Measurements from ENCODE around the gene LXN. TPM values are rescaled to one million over a fixed set of nuclear protein-coding genes. Genes with fewer than 3 reads are reported as not detected.

LXN gene
- polyA plus RNA-seq, 1 donor (not counting 4 experiments of a cell fraction or from before 2014, with no cell fraction given) = 8.4 TPM

GRCh38 chr3:158668506-158668905 lies 3.9 kb downstream of the LXN start:
- Histone ChIP-seq H4K20me1 (ENCODE audit: control insufficient read depth, extremely low read depth, insufficient read depth, low read length) (no peaks in the 10 kb centered on the region), H3K36me3 (ENCODE audit: control insufficient read depth in 2 of 2, extremely low read depth in 1 of 2, insufficient read depth in 2 of 2, low read length in 2 of 2) (peaks cover 11 to 13% of the 10 kb centered on the region in 2 experiments), H3K4me1 (ENCODE audit: control insufficient read depth, extremely low read depth, insufficient read depth, low read length) (peaks cover 7% of the 10 kb centered on the region), H2AFZ (ENCODE audit: control insufficient read depth, low read length) (no peak overlapping the region), H3K9ac (ENCODE audit: control insufficient read depth, extremely low read depth, insufficient read depth, low read length) (no peak overlapping the region), H3K4me2 (ENCODE audit: control insufficient read depth, extremely low read depth, insufficient read depth, low read depth, low read length) (no peak overlapping the region), H3K9me3 (ENCODE audit: control insufficient read depth, low read depth, low read length) (no peaks in the 10 kb centered on the region), H3K79me2 (ENCODE audit: control insufficient read depth, insufficient read depth, low read length) (no peaks in the 10 kb centered on the region), H3K9me1 (ENCODE audit: control insufficient read depth, extremely low read depth, insufficient read depth, low read length) (no peaks in the 10 kb centered on the region), H3K27me3 (ENCODE audit: control insufficient read depth, extremely low read depth, insufficient read depth, low read length) (no peaks in the 10 kb centered on the region), H3K4me3 (ENCODE audit: control insufficient read depth in 2 of 3, extremely low read depth in 1 of 3, insufficient read depth in 2 of 3, low read depth in 1 of 3, low read length in 3 of 3) (no peak overlapping the region), H3K27ac (ENCODE audit: control insufficient read depth, insufficient read depth, low read length) (no peak overlapping the region)
- no peak for FAIRE-seq
- TF ChIP-seq, protein P1, sequence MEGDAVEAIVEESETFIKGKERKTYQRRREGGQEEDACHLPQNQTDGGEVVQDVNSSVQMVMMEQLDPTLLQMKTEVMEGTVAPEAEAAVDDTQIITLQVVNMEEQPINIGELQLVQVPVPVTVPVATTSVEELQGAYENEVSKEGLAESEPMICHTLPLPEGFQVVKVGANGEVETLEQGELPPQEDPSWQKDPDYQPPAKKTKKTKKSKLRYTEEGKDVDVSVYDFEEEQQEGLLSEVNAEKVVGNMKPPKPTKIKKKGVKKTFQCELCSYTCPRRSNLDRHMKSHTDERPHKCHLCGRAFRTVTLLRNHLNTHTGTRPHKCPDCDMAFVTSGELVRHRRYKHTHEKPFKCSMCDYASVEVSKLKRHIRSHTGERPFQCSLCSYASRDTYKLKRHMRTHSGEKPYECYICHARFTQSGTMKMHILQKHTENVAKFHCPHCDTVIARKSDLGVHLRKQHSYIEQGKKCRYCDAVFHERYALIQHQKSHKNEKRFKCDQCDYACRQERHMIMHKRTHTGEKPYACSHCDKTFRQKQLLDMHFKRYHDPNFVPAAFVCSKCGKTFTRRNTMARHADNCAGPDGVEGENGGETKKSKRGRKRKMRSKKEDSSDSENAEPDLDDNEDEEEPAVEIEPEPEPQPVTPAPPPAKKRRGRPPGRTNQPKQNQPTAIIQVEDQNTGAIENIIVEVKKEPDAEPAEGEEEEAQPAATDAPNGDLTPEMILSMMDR (optimal IDR thresholded peaks at IDR 0.05 in 1 of 3, IDR thresholded peaks at IDR 0.05 in 1 of 3, conservative IDR thresholded peaks at IDR 0.05 in 1 of 3; ENCODE audit: extremely low read depth in 1 of 3, insufficient read depth in 2 of 3, low read length in 3 of 3) = no peak
- TF ChIP-seq EZH2 (IDR thresholded peaks at IDR 0.05; ENCODE audit: low read length) = no peak
- dilution Hi-C loops (cut with MboI; ENCODE audit: extremely low pct_ligation_motif_present, low sequenced_read_pairs) = no loop called here
- DNase-seq (ENCODE audit: low read depth, low spot score) = no peak

- no peaks in the 10 kb centered on the region for H3K79me2 ChIP-seq (ENCODE audit: control insufficient read depth, insufficient read depth, low read length)
- dilution Hi-C loops (cut with MboI; ENCODE audit: extremely low pct_ligation_motif_present, low sequenced_read_pairs) = no loop called here
- no peak overlapping the region for H3K4me3 ChIP-seq (ENCODE audit: control insufficient read depth in 2 of 3, extremely low read depth in 1 of 3, insufficient read depth in 2 of 3, low read depth in 1 of 3, low read length in 3 of 3)
- FAIRE-seq (no peak), DNase-seq (ENCODE audit: low read depth, low spot score) (no peak)
- no peaks in the 10 kb centered on the region for H3K9me3 ChIP-seq (ENCODE audit: control insufficient read depth, low read depth, low read length)
- no peaks in the 10 kb centered on the region for H3K4me1 ChIP-seq (ENCODE audit: control insufficient read depth, extremely low read depth, insufficient read depth, low read length)
- no peak overlapping the region for H2AFZ ChIP-seq (ENCODE audit: control insufficient read depth, low read length)
- no peak overlapping the region for H3K4me2 ChIP-seq (ENCODE audit: control insufficient read depth, extremely low read depth, insufficient read depth, low read depth, low read length)
- H3K9me1 ChIP-seq (ENCODE audit: control insufficient read depth, extremely low read depth, insufficient read depth, low read length) = no peaks in the 10 kb centered on the region
- no peak overlapping the region for H3K9ac ChIP-seq (ENCODE audit: control insufficient read depth, extremely low read depth, insufficient read depth, low read length)
- peaks cover 13 to 16% of the 10 kb centered on the region in 2 experiments for H3K36me3 ChIP-seq (ENCODE audit: control insufficient read depth in 2 of 2, extremely low read depth in 1 of 2, insufficient read depth in 2 of 2, low read length in 2 of 2)
- H4K20me1 ChIP-seq (ENCODE audit: control insufficient read depth, extremely low read depth, insufficient read depth, low read length) = no peaks in the 10 kb centered on the region
- no peak overlapping the region for H3K27ac ChIP-seq (ENCODE audit: control insufficient read depth, insufficient read depth, low read length)
- TF ChIP-seq EZH2 (IDR thresholded peaks at IDR 0.05; ENCODE audit: low read length) = no peak
- TF ChIP-seq, protein P1 (optimal IDR thresholded peaks at IDR 0.05 in 1 of 3, IDR thresholded peaks at IDR 0.05 in 1 of 3, conservative IDR thresholded peaks at IDR 0.05 in 1 of 3; ENCODE audit: extremely low read depth in 1 of 3, insufficient read depth in 2 of 3, low read length in 3 of 3) = no peak
- H3K27me3 ChIP-seq (ENCODE audit: control insufficient read depth, extremely low read depth, insufficient read depth, low read length) = no peaks in the 10 kb centered on the region
Observed at GRCh38 chr3:158666416-158666815, 6.0 kb downstream of the LXN start.
